HepG2 (cell line): Measurements from ENCODE around the gene UNKL. TPM values are rescaled to one million over a fixed set of nuclear protein-coding genes. Genes with fewer than 3 reads are reported as not detected.

Experiments
- ATAC-seq: fragments of 200-7000 bp; cut with Tn5 transposase; 3 replicates; pipeline ENCODE4 v1.9.1; 2020; ENCODE audit warnings: mild to moderate bottlenecking, moderate library complexity
- BruUV-seq: library from RNA; stranded (reverse); fragments of 400-500 nt; replicated peaks from 2 replicates; lab custom pipeline; 2021; lab: Mats Ljungman, UMichigan
- CTCF ChIA-PET: fragments of 300-600 bp; formaldehyde crosslinking; extraction: SDS; loops from one replicate; lab custom pipeline; 2021; ENCODE audit warnings: low total read pairs, inconsistent platforms, low intra/inter-chr PET ratio; lab: Yijun Ruan, JAX
- POLR2A ChIA-PET: fragments of 350-600 bp; sonication (Branson Sonifier 250); formaldehyde crosslinking; loops from one replicate; lab custom pipeline; 2020; ENCODE audit warnings: antibody characterized with exemption, inconsistent platforms; lab: Yijun Ruan, JAX
- DNase-seq: peaks from one replicate; pipeline ENCODE4 v3.0.0-alpha.2; 2015; ENCODE audit warnings: low spot score
- FAIRE-seq: peaks from 3 replicates; lab custom pipeline; 2011; peaks lifted over from hg19 to GRCh38; lab: Jason Lieb, UNC
- H2AFZ ChIP-seq: one replicate; pipeline ENCODE4 v1.6.1; 2011; ENCODE audit warnings: low read length, inconsistent platforms
- H3K27ac ChIP-seq: fragments of 300-600 bp; 3 replicates; pipeline ENCODE4 v1.8.0; 2011; ENCODE audit warnings: mixed run types, mild to moderate bottlenecking, mixed read lengths, low read length, inconsistent platforms; ENCODE audit not compliant: insufficient read depth; ENCODE audit errors: extremely low read length
- H3K27me3 ChIP-seq, 2 experiments: fragments of 200-600 bp in 1 of 2; 2 replicates in 1 of 2; 3 replicates in 1 of 2; pipeline versions ENCODE4 v1.6.0 to v1.8.0; 2011; ENCODE audit warnings: low read length in 2 of 2, mild to moderate bottlenecking in 2 of 2, moderate library complexity in 2 of 2, inconsistent platforms in 1 of 2; ENCODE audit not compliant: insufficient read depth in 2 of 2, control insufficient read depth in 1 of 2
- H3K36me3 ChIP-seq, 2 experiments: fragments of 200-600 bp in 1 of 2; replicated peaks in 1 of 2; 2 replicates in 1 of 2; 3 replicates in 1 of 2; pipeline versions ENCODE4 v1.5.1 to v1.8.0; 2011; ENCODE audit warnings: low read length in 2 of 2, inconsistent platforms in 1 of 2; ENCODE audit not compliant: insufficient read depth in 2 of 2, control insufficient read depth in 1 of 2
- H3K4me1 ChIP-seq: 2 replicates; pipeline ENCODE4 v1.5.1; 2012; ENCODE audit warnings: low read length, inconsistent platforms; ENCODE audit not compliant: insufficient read depth
- H3K4me2 ChIP-seq: 2 replicates; pipeline ENCODE4 v1.6.0; 2011; ENCODE audit warnings: low read depth, low read length, inconsistent platforms
- H3K4me3 ChIP-seq, 3 experiments: fragments of 200-600 bp in 1 of 3; sonication (generic), shearing (Covaris generic) in 1 of 3; replicated peaks in 1 of 3; 2 replicates each; pipeline ENCODE4 v1.5.1; 2011 to 2016; ENCODE audit warnings: low read length in 3 of 3, inconsistent platforms in 2 of 3, low read depth in 2 of 3, mild to moderate bottlenecking in 2 of 3, control low read depth in 1 of 3, mixed read lengths in 1 of 3; ENCODE audit not compliant: insufficient read depth in 1 of 3
- H3K79me2 ChIP-seq: one replicate; pipeline ENCODE4 v1.6.1; 2011; ENCODE audit warnings: low read length, inconsistent platforms; ENCODE audit not compliant: insufficient read depth
- H3K9ac ChIP-seq: 2 replicates; pipeline ENCODE4 v1.6.0; 2011; ENCODE audit warnings: mild to moderate bottlenecking, low read depth, low read length, inconsistent platforms; ENCODE audit not compliant: insufficient read depth
- H3K9me3 ChIP-seq: 2 replicates; pipeline ENCODE4 v1.5.1; 2012; ENCODE audit warnings: mild to moderate bottlenecking, low read length
- H4K20me1 ChIP-seq: 2 replicates; pipeline ENCODE4 v1.6.0; 2011; ENCODE audit warnings: inconsistent platforms, mild to moderate bottlenecking, low read length, moderate library complexity; ENCODE audit not compliant: insufficient read depth
- ATF5 ChIP-seq: sonication (generic); formaldehyde crosslinking; IDR thresholded peaks from 2 replicates; pipeline ENCODE4 v1.4.0; 2020; ENCODE audit warnings: mild to moderate bottlenecking, low read depth, missing genetic modification reagents
- CC2D1A ChIP-seq: sonication (generic); formaldehyde crosslinking; IDR thresholded peaks from 2 replicates; pipeline ENCODE4 v1.8.1; 2023; ENCODE audit warnings: mild to moderate bottlenecking, missing genetic modification reagents
- NR3C1 ChIP-seq: sonication (generic); formaldehyde crosslinking; IDR thresholded peaks from 2 replicates; pipeline ENCODE4 v1.4.0; 2020; ENCODE audit warnings: missing genetic modification reagents
- RBFOX2 ChIP-seq: fragments of 200-400 bp; formaldehyde crosslinking; IDR thresholded peaks from 2 replicates; pipeline ENCODE4 v1.6.1; 2017; ENCODE audit warnings: low read depth, mild to moderate bottlenecking, low read length
- RORA ChIP-seq: sonication (generic); formaldehyde crosslinking; IDR thresholded peaks from 2 replicates; pipeline ENCODE4 v1.5.0; 2020; ENCODE audit warnings: mild to moderate bottlenecking, missing genetic modification reagents, moderate library complexity
- ZFP36L2 ChIP-seq: sonication (generic); formaldehyde crosslinking; IDR thresholded peaks from 2 replicates; pipeline ENCODE4 v1.4.0; 2020; ENCODE audit warnings: missing genetic modification reagents
- ZNF232 ChIP-seq: sonication (generic); formaldehyde crosslinking; IDR thresholded peaks from 2 replicates; pipeline ENCODE4 v1.4.0; 2020; ENCODE audit warnings: missing genetic modification reagents, borderline replicate concordance
- ZNF704 ChIP-seq: sonication (generic); formaldehyde crosslinking; IDR thresholded peaks from 2 replicates; pipeline ENCODE4 v1.8.1; 2023; ENCODE audit warnings: mild to moderate bottlenecking, inconsistent platforms, moderate library complexity, missing genetic modification reagents, borderline replicate concordance
- WGBS: methylation state at CpG from one replicate; pipeline ENCODE4 v1.1.6; 2017; ENCODE audit warnings: low lambda C conversion rate; 5-methylcytosine and 5-hydroxymethylcytosine counted together
- in situ Hi-C: cut with HindIII; loops from 2 replicates; pipeline ENCODE4 v1.10.0; 2017; ENCODE audit warnings: low pct_unique_long_range_greater_than_20kb; ENCODE audit not compliant: extremely low pct_ligation_motif_present
- intact Hi-C: fragments of 100-400 bp; cut with micrococcal nuclease; formaldehyde crosslinking; loops from one replicate; pipeline ENCODE4 v1.10.0; 2022; ENCODE audit not compliant: unreplicated experiment
- polyA plus RNA-seq, 8 experiments: library from polyadenylated mRNA; depleted of rRNA in 3 of 8; stranded (reverse) in 7 of 8; unstranded in 1 of 8; fragments of >200 nt; fragmentation: Illumina TruSeq in 4 of 8; extraction: Trizol in 4 of 8; gene quantifications; 2 replicates each; pipeline versions ENCODE4 v1.2.1 to v1.2.3, GENCODE V29; 2011 to 2016; ENCODE audit warnings: low read depth in 4 of 8, missing spikeins in 1 of 8, mixed read lengths in 1 of 8; ENCODE audit not compliant: insufficient read depth in 1 of 8
- total RNA-seq, 5 experiments: library from RNA; depleted of rRNA; stranded (reverse); fragments of >200 nt; fragmentation: Illumina TruSeq; extraction: Trizol; gene quantifications; 2 replicates each; pipeline ENCODE4 v1.2.3, GENCODE V29; 2016; ENCODE audit warnings: low read depth in 1 of 5
- TF ChIP-seq, protein P1 (sequence below): sonication (generic); formaldehyde crosslinking; IDR thresholded peaks from 2 replicates; pipeline ENCODE4 v1.4.0; 2020; ENCODE audit warnings: missing genetic modification reagents, borderline replicate concordance

Gene UNKL
- total and polyA plus RNA-seq, 2 of the 13 experiments (the other 11 are each of a cell fraction or from before 2014, with no cell fraction given) = 10.4 to 17.6 TPM

- BruUV-seq = no TSS peak
- TF ChIP-seq RBFOX2 (peak; percentile 58), ZNF704 (CRISPR knock-in tag) (no peak), RORA (CRISPR knock-in tag) (no peak)
- no peak for DNase-seq
- Histone ChIP-seq H3K27ac (no peak overlapping the region), H4K20me1 (peaks cover 51% of the 10 kb centered on the region), H3K36me3 (peaks cover 49 to 82% of the 10 kb centered on the region in 2 experiments; a peak in 4 of 5 replicates), H3K4me2 (no peak overlapping the region), H2AFZ (no peak overlapping the region), H3K4me3 (no peak overlapping the region), H3K9ac (no peak overlapping the region), H3K27me3 (no peaks in the 10 kb centered on the region; a peak in 2 of 5 replicates), H3K4me1 (peaks cover 20% of the 10 kb centered on the region), H3K9me3 (no peaks in the 10 kb centered on the region), H3K79me2 (peaks cover 59% of the 10 kb centered on the region)
- WGBS = 96% methylated on average over 37 of the region's 46 CpGs
- ChIA-PET POLR2A (interaction anchor here (0.9 kb wide), 1 partner anchor 11 kb away, joined by 3 read pairs; no protein-coding TSS in a partner anchor), CTCF (no interaction called here)
- no peak for ATAC-seq
- no peak for FAIRE-seq
- intact Hi-C loops (no loop called here), in situ Hi-C loops (no loop called here)
These were observed 99.1 kb downstream of the UNKL start for GRCh38 chr16:1315081-1316032.

DNA sequence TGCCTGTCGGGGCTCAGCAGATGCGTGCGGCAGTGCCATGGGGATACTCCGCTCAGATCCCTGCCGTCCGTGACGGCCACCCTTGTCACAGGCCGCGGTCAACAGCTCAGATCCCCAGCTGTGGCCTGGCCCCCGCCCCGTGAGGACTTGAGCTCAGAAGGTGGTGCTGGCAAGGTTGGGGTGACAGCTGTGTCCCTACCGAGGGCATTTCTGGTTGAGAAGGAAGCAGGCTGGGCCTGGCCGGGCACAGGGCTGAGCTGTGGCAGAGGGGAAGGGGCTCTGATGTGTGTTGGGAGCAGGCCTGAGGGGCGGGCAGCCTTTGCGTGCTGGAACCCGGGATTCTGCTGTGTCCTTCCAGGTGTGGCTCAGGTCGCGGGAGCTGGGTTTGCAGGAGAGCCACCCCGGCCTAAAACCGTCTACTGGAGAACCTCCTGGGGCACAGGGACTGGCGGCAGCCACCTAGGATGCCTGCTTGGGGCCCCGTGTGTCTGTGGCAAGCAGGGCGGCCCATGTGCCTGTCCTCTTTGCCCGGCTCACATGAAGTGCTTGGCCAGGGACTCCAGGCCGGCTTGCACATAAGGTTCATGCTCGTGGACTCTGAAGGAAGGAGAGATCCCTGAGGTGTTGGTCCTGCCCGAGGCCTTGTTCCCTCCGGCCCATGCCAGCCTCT is 100.0 kb downstream of the UNKL start:
- DNase-seq (no peak), FAIRE-seq (no peak), ATAC-seq (no peak)
- peaks cover 20% of the 10 kb centered on the region for H3K4me1 ChIP-seq
- intact Hi-C loops = no loop called here
- in situ Hi-C loops = no loop called here
- WGBS = 97% methylated on average over 15 of the region's 28 CpGs
- H3K9ac ChIP-seq = no peak overlapping the region
- no peaks in the 10 kb centered on the region; a peak in 2 of 5 replicates for H3K27me3 ChIP-seq
- ChIA-PET POLR2A (no interaction called here), CTCF (no interaction called here)
- H3K9me3 ChIP-seq = no peaks in the 10 kb centered on the region
- BruUV-seq = no TSS peak
- peaks cover 52% of the 10 kb centered on the region for H4K20me1 ChIP-seq
- H3K27ac ChIP-seq = no peak overlapping the region
- peaks cover 63% of the 10 kb centered on the region for H3K79me2 ChIP-seq
- no peak overlapping the region for H2AFZ ChIP-seq
- H3K36me3 ChIP-seq = peaks cover 42 to 74% of the 10 kb centered on the region in 2 experiments; a peak in 4 of 5 replicates
- no peak overlapping the region for H3K4me2 ChIP-seq
- no peak overlapping the region for H3K4me3 ChIP-seq
- TF ChIP-seq ZFP36L2 (CRISPR knock-in tag) = no peak
- TF ChIP-seq, protein P1, sequence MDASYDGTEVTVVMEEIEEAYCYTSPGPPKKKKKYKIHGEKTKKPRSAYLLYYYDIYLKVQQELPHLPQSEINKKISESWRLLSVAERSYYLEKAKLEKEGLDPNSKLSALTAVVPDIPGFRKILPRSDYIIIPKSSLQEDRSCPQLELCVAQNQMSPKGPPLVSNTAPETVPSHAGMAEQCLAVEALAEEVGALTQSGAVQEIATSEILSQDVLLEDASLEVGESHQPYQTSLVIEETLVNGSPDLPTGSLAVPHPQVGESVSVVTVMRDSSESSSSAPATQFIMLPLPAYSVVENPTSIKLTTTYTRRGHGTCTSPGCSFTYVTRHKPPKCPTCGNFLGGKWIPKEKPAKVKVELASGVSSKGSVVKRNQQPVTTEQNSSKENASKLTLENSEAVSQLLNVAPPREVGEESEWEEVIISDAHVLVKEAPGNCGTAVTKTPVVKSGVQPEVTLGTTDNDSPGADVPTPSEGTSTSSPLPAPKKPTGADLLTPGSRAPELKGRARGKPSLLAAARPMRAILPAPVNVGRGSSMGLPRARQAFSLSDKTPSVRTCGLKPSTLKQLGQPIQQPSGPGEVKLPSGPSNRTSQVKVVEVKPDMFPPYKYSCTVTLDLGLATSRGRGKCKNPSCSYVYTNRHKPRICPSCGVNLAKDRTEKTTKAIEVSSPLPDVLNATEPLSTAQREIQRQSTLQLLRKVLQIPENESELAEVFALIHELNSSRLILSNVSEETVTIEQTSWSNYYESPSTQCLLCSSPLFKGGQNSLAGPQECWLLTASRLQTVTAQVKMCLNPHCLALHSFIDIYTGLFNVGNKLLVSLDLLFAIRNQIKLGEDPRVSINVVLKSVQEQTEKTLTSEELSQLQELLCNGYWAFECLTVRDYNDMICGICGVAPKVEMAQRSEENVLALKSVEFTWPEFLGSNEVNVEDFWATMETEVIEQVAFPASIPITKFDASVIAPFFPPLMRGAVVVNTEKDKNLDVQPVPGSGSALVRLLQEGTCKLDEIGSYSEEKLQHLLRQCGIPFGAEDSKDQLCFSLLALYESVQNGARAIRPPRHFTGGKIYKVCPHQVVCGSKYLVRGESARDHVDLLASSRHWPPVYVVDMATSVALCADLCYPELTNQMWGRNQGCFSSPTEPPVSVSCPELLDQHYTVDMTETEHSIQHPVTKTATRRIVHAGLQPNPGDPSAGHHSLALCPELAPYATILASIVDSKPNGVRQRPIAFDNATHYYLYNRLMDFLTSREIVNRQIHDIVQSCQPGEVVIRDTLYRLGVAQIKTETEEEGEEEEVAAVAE = no peak
- no peak for TF ChIP-seq ATF5
- no peak for TF ChIP-seq CC2D1A (CRISPR knock-in tag)
- TF ChIP-seq ZNF232 (CRISPR knock-in tag) = no peak
- no peak for TF ChIP-seq NR3C1
